ENCODE results near the gene TUSC2. TPM values are rescaled to one million over a fixed set of nuclear protein-coding genes. Genes with fewer than 3 reads are reported as not detected.
A peak's percentile ranks its signal among the peaks of the same experiment; 100 is the strongest.

The TUSC2 gene, protein sequence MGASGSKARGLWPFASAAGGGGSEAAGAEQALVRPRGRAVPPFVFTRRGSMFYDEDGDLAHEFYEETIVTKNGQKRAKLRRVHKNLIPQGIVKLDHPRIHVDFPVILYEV
- 18.0 and 18.8 TPM in 2 replicates for total RNA-seq (2012; rRNA removed)

DNA sequence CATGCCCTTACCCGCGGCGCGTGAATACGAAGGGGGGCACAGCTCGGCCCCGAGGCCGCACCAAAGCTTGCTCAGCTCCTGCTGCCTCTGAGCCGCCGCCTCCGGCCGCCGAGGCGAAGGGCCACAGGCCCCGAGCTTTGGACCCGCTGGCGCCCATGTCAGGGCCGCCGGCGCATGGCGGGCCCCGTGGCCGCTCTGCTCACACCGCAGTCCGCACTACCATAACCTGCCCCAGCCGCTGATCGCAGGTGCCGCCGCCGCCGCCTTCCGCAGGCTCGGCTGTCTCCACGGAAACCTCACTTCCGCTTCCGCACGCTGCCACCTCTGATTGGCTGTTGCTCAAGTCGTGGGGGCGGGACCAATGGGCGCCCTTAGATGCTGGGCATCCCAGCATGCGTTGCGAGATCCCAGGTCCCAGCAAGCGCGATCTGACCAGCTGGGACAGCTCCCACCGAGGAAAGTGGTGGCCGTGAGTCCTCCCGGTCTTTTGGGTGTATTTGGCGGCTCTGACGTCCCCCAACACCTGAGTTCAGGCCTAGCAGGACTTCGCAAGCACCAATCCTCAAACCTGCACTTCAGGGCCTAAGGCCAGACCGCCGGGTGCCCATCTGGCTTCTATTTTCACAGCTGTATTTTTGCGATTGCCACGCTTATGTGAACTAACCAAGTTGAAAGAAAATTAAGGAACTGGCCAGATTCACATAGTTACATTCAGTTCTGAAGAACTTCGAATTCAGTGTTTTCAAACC lies at the start of gene TUSC2:
Gene TUSC2 (minus strand): TSS at position 281 of the 749 bp plus-strand sequence. CDS start 124 bp downstream, at position 157.
- Histone ChIP-seq H3K9ac (ENCODE audit: low read depth, low read length) (peak within 1 kb of the TSS; percentile 96), H3K9me3 (replicated peaks; ENCODE audit: low read length) (no peaks in the 10 kb centered on the region), H3K4me1 (ENCODE audit: control insufficient read depth, insufficient read depth, low read length) (peaks cover 15% of the 10 kb centered on the region), H3K36me3 (ENCODE audit: insufficient read depth, low read length) (peaks cover 39% of the 10 kb centered on the region), H3K4me2 (ENCODE audit: low read length) (peak within 1 kb of the TSS; percentile 99), H3K27me3 (ENCODE audit: control insufficient read depth, insufficient read depth, low read length) (no peaks in the 10 kb centered on the region), H3K4me3 (ENCODE audit: low read length) (peak within 1 kb of the TSS; percentile 92)

DNA sequence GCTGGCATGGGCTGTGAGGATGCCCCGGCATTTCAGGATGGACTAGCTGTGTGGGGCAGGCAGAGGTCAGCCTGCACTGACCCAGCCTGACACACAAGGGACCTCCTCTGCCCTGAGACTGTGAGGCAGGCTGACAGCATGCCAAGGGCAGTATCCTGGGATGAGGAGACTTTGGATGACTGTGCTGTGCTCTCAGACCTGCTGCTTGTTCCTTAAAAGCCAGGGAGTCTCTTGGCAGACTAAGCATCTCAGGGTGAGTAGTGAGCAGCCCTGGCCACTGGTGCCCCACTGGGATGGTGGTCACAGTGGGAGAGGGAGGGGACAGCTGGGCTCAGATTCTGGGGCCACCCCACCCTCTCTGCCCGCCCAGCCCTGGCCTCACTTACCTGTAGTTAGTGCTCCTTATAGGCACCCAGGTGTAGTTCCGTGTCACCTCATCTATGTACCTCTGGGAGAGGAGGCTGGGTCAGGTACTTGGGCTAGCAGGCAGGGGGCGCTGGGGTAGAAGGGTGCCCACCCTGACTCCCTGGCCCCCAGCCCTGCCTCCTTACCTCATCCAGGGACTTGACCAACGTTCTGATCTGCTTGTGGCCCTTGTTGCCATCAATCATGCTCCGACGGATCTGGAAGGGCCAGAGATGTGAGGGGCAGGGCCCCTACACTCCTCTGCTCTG lies 47.4 kb upstream of the TUSC2 start:
- H3K27me3 ChIP-seq (ENCODE audit: control insufficient read depth, insufficient read depth, low read length), result peaks cover 17% of the 10 kb centered on the region
- no peak overlapping the region for H3K4me3 ChIP-seq (ENCODE audit: low read length)

DNA sequence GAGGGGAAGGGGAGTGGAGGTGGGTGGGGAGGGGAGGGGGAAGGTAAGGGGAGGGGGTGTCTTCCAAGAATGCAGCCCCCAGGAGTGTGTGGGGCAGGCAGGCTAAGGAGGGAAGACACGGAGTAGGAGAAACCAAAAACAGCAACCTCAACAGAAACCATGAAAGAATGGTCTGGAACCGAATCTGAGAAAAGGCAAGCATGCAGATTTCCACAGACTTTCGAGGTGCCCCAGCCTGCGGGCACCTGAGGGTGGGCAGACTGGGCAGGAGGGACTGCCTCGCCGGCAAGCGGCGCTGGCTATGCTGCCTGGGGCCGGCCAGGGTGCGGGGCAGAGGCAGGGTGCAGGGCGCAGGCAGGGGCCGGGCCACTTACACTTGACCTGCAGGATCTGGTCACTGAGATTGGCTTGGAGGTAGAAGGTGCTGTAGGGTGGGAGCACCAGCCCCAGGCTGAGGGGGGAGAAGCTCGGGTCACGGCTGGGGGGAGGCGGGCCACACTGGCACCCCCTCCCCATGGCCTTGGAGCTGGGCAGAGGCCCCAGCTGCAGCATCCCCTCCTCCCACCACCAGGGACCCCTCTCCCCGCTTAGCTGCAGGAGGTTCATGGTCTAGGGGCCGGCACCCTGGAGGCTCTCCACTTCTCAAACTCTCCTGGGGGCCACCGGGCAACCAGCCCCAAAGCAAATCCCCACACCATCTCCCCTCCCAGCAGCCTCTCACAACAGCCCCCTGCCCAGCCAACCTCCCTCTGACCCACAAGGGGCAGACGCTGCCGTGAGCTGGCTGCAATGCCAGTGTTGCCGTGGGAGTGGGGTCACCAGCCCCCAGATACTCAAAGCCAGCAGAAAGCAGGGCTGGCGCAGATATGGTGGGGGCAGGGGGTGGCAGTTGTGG lies 46.6 kb upstream of the TUSC2 start:
- no peaks in the 10 kb centered on the region for H3K36me3 ChIP-seq (ENCODE audit: insufficient read depth, low read length)
- peaks cover 17% of the 10 kb centered on the region for H3K27me3 ChIP-seq (ENCODE audit: control insufficient read depth, insufficient read depth, low read length)
- no peaks in the 10 kb centered on the region for H3K4me1 ChIP-seq (ENCODE audit: control insufficient read depth, insufficient read depth, low read length)
- H3K9ac ChIP-seq (ENCODE audit: low read depth, low read length), result no peak overlapping the region
- no peak overlapping the region for H3K4me2 ChIP-seq (ENCODE audit: low read length)
- no peak overlapping the region for H3K4me3 ChIP-seq (ENCODE audit: low read length)
- H3K9me3 ChIP-seq (replicated peaks; ENCODE audit: low read length), result no peaks in the 10 kb centered on the region

More for the DNA sequence above, 47.4 kb upstream of the TUSC2 start:
- Histone ChIP-seq H3K4me2 (ENCODE audit: low read length) (no peak overlapping the region), H3K36me3 (ENCODE audit: insufficient read depth, low read length) (no peaks in the 10 kb centered on the region), H3K4me1 (ENCODE audit: control insufficient read depth, insufficient read depth, low read length) (no peaks in the 10 kb centered on the region), H3K9me3 (replicated peaks; ENCODE audit: low read length) (no peaks in the 10 kb centered on the region), H3K9ac (ENCODE audit: low read depth, low read length) (no peak overlapping the region)

DNA sequence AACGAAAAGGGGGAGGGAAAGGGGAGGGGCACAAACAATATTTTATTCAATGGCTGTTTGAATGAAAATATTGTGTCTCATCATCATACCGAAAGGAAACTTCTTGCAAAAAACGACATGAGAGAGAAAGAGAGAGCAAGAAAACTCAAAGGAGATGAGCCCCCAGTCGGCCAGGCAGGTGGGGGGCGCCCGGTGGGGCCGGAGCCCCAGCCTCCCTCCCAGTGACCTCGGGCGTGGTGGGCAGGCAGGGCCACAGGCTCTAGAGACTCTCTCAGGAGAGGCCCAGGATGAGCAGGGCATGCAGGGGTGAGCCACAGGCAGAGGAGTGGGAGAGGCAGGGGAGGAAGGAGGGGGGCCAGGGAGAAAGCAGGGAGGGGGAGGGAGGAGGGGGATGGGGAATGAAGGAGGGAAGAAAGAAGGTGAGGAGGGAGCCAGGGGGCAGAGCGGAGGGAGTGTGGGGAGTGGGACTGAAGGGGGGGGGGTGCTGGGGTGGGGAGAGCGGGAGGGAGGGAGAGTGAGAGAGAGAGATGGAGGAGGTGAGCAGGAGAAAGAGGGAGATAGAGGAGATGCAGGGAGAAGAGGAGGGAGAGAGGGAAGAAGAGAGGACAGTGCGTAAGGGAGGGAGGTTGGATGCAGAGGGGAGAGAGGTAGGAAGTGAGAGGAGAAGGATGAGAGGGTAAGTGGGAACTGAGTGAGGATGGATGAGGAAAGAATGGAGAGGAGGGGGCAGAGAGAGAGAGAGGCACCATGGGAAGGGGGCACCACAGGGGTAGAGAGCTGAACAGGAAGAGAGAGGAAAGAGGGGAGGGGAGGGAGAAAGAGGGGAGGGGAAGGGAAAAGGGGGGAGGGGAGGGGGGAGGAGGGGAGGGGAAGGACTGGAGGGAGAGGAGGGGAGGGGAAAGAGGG lies 45.4 kb upstream of the TUSC2 start:
- no peak overlapping the region for H3K9ac ChIP-seq (ENCODE audit: low read depth, low read length)
- H3K4me1 ChIP-seq (ENCODE audit: control insufficient read depth, insufficient read depth, low read length), result no peaks in the 10 kb centered on the region
- H3K27me3 ChIP-seq (ENCODE audit: control insufficient read depth, insufficient read depth, low read length), result peaks cover 21% of the 10 kb centered on the region
- H3K4me2 ChIP-seq (ENCODE audit: low read length), result no peak overlapping the region
- no peak overlapping the region for H3K4me3 ChIP-seq (ENCODE audit: low read length)
- H3K9me3 ChIP-seq (replicated peaks; ENCODE audit: low read length), result no peaks in the 10 kb centered on the region
- no peaks in the 10 kb centered on the region for H3K36me3 ChIP-seq (ENCODE audit: insufficient read depth, low read length)

DNA sequence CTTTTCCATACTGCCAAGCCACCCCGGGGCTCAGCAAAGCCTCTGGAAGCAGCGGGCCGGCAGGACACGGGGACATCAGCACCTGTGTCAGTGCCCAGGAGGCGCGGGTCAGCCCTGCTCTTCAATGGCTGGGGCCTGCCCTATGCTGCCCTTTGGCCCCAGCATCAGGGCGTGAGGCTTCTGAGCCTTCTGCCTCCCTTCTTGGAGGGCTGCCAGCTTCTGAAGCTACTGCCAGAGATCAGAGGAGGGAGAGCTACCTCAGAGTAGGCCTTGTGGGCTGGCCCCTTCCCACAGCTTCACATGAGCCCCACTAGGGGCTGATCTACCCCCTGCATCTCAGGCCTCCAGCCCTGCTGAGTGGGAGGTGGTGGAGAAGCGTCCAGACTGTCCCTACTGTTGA lies 44.3 kb upstream of the TUSC2 start:
- Histone ChIP-seq H3K4me3 (ENCODE audit: low read length) (no peak overlapping the region), H3K9ac (ENCODE audit: low read depth, low read length) (no peak overlapping the region), H3K36me3 (ENCODE audit: insufficient read depth, low read length) (no peaks in the 10 kb centered on the region), H3K4me2 (ENCODE audit: low read length) (no peak overlapping the region), H3K27me3 (ENCODE audit: control insufficient read depth, insufficient read depth, low read length) (peaks cover 21% of the 10 kb centered on the region), H3K4me1 (ENCODE audit: control insufficient read depth, insufficient read depth, low read length) (no peaks in the 10 kb centered on the region), H3K9me3 (replicated peaks; ENCODE audit: low read length) (no peaks in the 10 kb centered on the region)

DNA sequence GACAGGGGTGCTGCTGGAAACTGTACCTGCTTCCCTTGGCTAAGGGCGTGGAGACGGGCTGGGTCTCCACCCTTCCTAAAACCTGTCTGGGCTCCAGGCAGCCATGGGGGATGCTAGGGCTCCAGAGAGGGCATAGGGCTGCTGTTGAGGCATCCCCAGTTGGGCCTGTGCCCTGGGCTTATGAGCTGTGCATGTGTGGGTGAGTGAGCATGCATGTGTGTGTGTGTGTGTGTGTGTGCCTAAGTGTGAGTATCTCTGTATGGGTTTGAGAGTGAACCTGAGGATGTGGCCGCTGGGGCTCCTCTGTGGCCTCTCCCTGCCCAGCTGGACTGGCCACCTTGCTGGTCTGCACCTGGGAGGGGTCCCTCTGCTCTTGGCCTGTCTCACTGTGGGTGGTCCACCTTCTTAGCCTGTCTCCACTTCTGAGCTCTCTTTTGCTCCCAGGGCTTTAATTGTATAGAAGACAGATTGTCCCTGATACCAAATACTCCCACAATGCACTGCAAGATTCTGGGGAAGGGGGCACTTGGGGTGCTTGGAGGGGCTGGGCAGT lies 43.2 kb upstream of the TUSC2 start:
- no peaks in the 10 kb centered on the region for H3K9me3 ChIP-seq (replicated peaks; ENCODE audit: low read length)

DNA sequence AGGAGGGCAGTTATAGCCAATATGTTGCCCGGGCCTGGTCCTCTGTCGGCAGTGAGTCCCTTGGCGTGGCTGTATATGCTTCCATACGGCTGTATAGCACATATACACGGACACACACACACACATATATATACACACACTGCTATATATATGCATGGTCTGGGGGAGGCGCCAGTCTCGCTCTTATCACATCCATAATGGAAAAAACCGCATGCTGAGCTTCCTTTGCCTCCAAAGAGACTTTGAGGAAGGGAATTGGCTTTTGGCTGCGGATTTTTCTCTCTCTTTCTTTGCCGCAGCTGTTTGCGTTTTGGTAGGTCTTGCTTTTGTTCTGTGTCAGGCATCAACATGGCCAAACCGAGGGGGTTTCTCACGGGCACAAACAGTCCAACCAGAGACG lies 42.6 kb upstream of the TUSC2 start:
- Histone ChIP-seq H3K4me2 (ENCODE audit: low read length) (no peak overlapping the region), H3K27me3 (ENCODE audit: control insufficient read depth, insufficient read depth, low read length) (peaks cover 22% of the 10 kb centered on the region), H3K4me1 (ENCODE audit: control insufficient read depth, insufficient read depth, low read length) (no peaks in the 10 kb centered on the region), H3K9me3 (replicated peaks; ENCODE audit: low read length) (no peaks in the 10 kb centered on the region), H3K9ac (ENCODE audit: low read depth, low read length) (no peak overlapping the region), H3K4me3 (ENCODE audit: low read length) (no peak overlapping the region), H3K36me3 (ENCODE audit: insufficient read depth, low read length) (no peaks in the 10 kb centered on the region)

More for the DNA sequence above, 43.2 kb upstream of the TUSC2 start:
- Histone ChIP-seq H3K9ac (ENCODE audit: low read depth, low read length) (no peak overlapping the region), H3K4me1 (ENCODE audit: control insufficient read depth, insufficient read depth, low read length) (no peaks in the 10 kb centered on the region), H3K36me3 (ENCODE audit: insufficient read depth, low read length) (no peaks in the 10 kb centered on the region), H3K4me2 (ENCODE audit: low read length) (no peak overlapping the region), H3K27me3 (ENCODE audit: control insufficient read depth, insufficient read depth, low read length) (peaks cover 21% of the 10 kb centered on the region), H3K4me3 (ENCODE audit: low read length) (no peak overlapping the region)

DNA sequence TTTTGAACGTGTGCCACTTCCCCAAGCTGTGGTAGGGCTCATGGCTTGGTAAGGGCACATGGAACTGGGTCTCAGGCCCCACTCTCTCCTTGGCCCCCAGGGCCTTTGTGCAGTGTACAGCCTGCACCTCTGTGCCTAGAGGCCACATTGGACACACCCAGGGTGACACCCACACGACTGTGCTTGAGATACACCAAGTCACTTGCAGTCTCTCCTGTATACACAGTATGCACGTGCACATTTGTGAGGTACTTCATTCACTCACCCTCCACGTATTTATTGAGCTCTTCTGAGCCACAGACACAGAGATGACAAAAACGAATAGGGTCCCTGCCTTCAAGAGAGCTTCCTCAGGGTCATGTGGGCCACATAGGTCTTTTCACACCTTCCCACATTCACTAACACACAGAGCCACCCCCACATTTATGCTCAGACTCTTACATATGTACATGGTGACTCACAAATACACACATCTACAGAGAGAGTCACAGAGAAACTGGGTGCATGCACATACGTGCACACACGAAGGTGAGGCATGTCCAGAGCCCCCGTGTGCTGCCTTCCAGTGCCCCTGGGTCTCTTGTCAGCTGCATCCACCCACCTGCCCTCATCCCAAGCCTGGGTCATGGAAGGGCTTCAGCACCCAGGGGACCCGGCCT lies 41.1 kb upstream of the TUSC2 start:
- no peak overlapping the region for H3K9ac ChIP-seq (ENCODE audit: low read depth, low read length)

DNA sequence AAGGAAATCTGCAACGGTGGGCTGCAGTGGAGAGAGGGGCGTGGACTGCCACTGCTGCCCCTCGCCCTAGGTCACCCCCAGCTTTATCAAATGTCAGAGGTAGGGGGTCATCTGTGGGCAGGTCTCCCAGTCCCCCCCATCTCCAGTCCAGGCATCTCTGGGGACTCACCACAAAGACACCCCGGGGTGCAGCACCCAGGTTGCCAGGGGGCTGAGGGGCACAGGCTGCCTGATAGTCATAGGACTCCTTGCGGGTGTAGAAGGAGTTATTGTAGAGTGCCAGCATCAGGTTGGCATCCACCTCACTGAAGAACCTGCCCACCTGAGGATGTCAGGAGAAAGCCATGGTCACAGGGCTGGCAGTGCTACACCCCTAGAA lies 37.8 kb upstream of the TUSC2 start:
- Histone ChIP-seq H3K27me3 (ENCODE audit: control insufficient read depth, insufficient read depth, low read length) (peaks cover 12% of the 10 kb centered on the region), H3K36me3 (ENCODE audit: insufficient read depth, low read length) (no peaks in the 10 kb centered on the region), H3K4me3 (ENCODE audit: low read length) (no peak overlapping the region), H3K4me1 (ENCODE audit: control insufficient read depth, insufficient read depth, low read length) (peaks cover 3% of the 10 kb centered on the region), H3K4me2 (ENCODE audit: low read length) (no peak overlapping the region), H3K9ac (ENCODE audit: low read depth, low read length) (no peak overlapping the region), H3K9me3 (replicated peaks; ENCODE audit: low read length) (no peaks in the 10 kb centered on the region)

More for the DNA sequence above, 41.1 kb upstream of the TUSC2 start:
- peaks cover 18% of the 10 kb centered on the region for H3K27me3 ChIP-seq (ENCODE audit: control insufficient read depth, insufficient read depth, low read length)
- H3K9me3 ChIP-seq (replicated peaks; ENCODE audit: low read length), result no peaks in the 10 kb centered on the region
- no peaks in the 10 kb centered on the region for H3K36me3 ChIP-seq (ENCODE audit: insufficient read depth, low read length)
- no peak overlapping the region for H3K4me3 ChIP-seq (ENCODE audit: low read length)
- no peak overlapping the region for H3K4me2 ChIP-seq (ENCODE audit: low read length)
- peaks cover 3% of the 10 kb centered on the region for H3K4me1 ChIP-seq (ENCODE audit: control insufficient read depth, insufficient read depth, low read length)
